ENCODE results near the gene SLC1A2. TPM values are rescaled to one million over a fixed set of nuclear protein-coding genes. Genes with fewer than 3 reads are reported as not detected.
A peak's percentile ranks its signal among the peaks of the same experiment; 100 is the strongest.

The SLC1A2 gene
- total RNA-seq, 1 experiment from 2014 or later, result 0.25 TPM

GRCh38 chr11:35290876-35291275, 128.5 kb downstream of the SLC1A2 start:
- Histone ChIP-seq H4K20me1 (ENCODE audit: insufficient read depth) (no peaks in the 10 kb centered on the region), H3K9ac (ENCODE audit: low read length) (no peak overlapping the region), H3K27ac (ENCODE audit: low read depth, low read length) (no peak overlapping the region), H3K27me3 (ENCODE audit: insufficient read depth, low read length) (no peaks in the 10 kb centered on the region), H3K9me3 (ENCODE audit: control insufficient read depth in 1 of 2, insufficient read depth in 1 of 2, low read depth in 1 of 2, low read length in 2 of 2) (no peaks in the 10 kb centered on the region), H3K9me2 (ENCODE audit: insufficient read depth) (no peaks in the 10 kb centered on the region), H3K4me2 (ENCODE audit: low read length) (no peak overlapping the region), H3K4me1 (ENCODE audit: control insufficient read depth in 1 of 2, insufficient read depth in 2 of 2, low read length in 2 of 2) (0 out of 4 replicates have a peak, but pooled peaks cover 0 to 3% of the 10 kb centered on the region in 2 experiments), H3K36me3 (ENCODE audit: control insufficient read depth in 1 of 2, insufficient read depth in 2 of 2, low read length in 2 of 2) (no peaks in the 10 kb centered on the region), H2AFZ (ENCODE audit: low read depth, low read length, poor library complexity, severe bottlenecking) (no peak overlapping the region), H3K79me2 (ENCODE audit: insufficient read depth, low read length) (no peaks in the 10 kb centered on the region), H3K4me3 (replicated peaks in 1 of 2; ENCODE audit: low read depth in 1 of 2, low read length in 2 of 2) (no peak overlapping the region)
- no TSS peak for BruUV-seq (replicated peaks)
- CTCF ChIA-PET, result no interaction called here
- intact Hi-C loops (cut with micrococcal nuclease), result no loop called here
- ATAC-seq, result no peak
- RAD21 ChIA-PET (ENCODE audit: low non-redundant PET in 1 of 2, low total read pairs in 2 of 2, uncharacterized antibody in 2 of 2, unreplicated experiment in 2 of 2), result no interaction called here
- DNase-seq (ENCODE audit: low read depth, low spot score), result no peak
- POLR2A ChIA-PET, result no interaction called here
- no peak for TF ChIP-seq EGR1 (IDR thresholded peaks at IDR 0.05; ENCODE audit: low read depth)
- no peak for TF ChIP-seq SRF (IDR thresholded peaks at IDR 0.05; ENCODE audit: low read depth)
- no peak for TF ChIP-seq ZBTB33 (IDR thresholded peaks at IDR 0.05; ENCODE audit: extremely low read depth, insufficient replicate concordance, low read length)

GRCh38 chr11:35289821-35290220, 129.5 kb downstream of the SLC1A2 start:
- Histone ChIP-seq H3K9ac (ENCODE audit: low read length) (no peak overlapping the region), H3K36me3 (ENCODE audit: control insufficient read depth in 1 of 2, insufficient read depth in 2 of 2, low read length in 2 of 2) (no peaks in the 10 kb centered on the region), H4K20me1 (ENCODE audit: insufficient read depth) (no peaks in the 10 kb centered on the region), H2AFZ (ENCODE audit: low read depth, low read length, poor library complexity, severe bottlenecking) (peak overlapping the region; percentile 3), H3K9me2 (ENCODE audit: insufficient read depth) (no peaks in the 10 kb centered on the region), H3K27ac (ENCODE audit: low read depth, low read length) (no peak overlapping the region), H3K27me3 (ENCODE audit: insufficient read depth, low read length) (no peaks in the 10 kb centered on the region), H3K4me2 (ENCODE audit: low read length) (no peak overlapping the region), H3K4me1 (ENCODE audit: control insufficient read depth in 1 of 2, insufficient read depth in 2 of 2, low read length in 2 of 2) (0 out of 4 replicates have a peak, but pooled peaks cover 0 to 3% of the 10 kb centered on the region in 2 experiments), H3K79me2 (ENCODE audit: insufficient read depth, low read length) (no peaks in the 10 kb centered on the region), H3K9me3 (ENCODE audit: control insufficient read depth in 1 of 2, insufficient read depth in 1 of 2, low read depth in 1 of 2, low read length in 2 of 2) (no peaks in the 10 kb centered on the region), H3K4me3 (replicated peaks in 1 of 2; ENCODE audit: low read depth in 1 of 2, low read length in 2 of 2) (no peak overlapping the region)
- intact Hi-C loops (cut with micrococcal nuclease), result no loop called here
- no TSS peak for BruUV-seq (replicated peaks)
- TF ChIP-seq EGR1 (IDR thresholded peaks at IDR 0.05; ENCODE audit: low read depth) (no peak), SIN3A (IDR thresholded peaks at IDR 0.05; ENCODE audit: low read depth) (no peak), YY1 (IDR thresholded peaks at IDR 0.05; ENCODE audit: extremely low read depth, insufficient replicate concordance, low read depth, low read length) (no peak), MAX (IDR thresholded peaks at IDR 0.05) (no peak), EZH2 (IDR thresholded peaks at IDR 0.05) (no peak), TCF7L2 (IDR thresholded peaks at IDR 0.05; ENCODE audit: borderline replicate concordance, extremely low read depth, insufficient read depth, insufficient read length) (no peak)
- POLR2A ChIA-PET, result no interaction called here
- RAD21 ChIA-PET (ENCODE audit: low non-redundant PET in 1 of 2, low total read pairs in 2 of 2, uncharacterized antibody in 2 of 2, unreplicated experiment in 2 of 2), result no interaction called here
- CTCF ChIA-PET, result no interaction called here
- ATAC-seq, result no peak
- no peak for DNase-seq (ENCODE audit: low read depth, low spot score)

Measured in HCT116 (cell line).